NT2/D1 (cell line): ENCODE data around the gene UGT1A3.

Source experiments
- DNase-seq: peaks from one replicate; pipeline ENCODE4 v3.0.0-alpha.2; 2011; ENCODE audit warnings: low read depth, low spot score
- H3K27me3 ChIP-seq: 2 replicates; pipeline ENCODE4 v1.6.0; 2011; ENCODE audit warnings: mild to moderate bottlenecking; ENCODE audit not compliant: insufficient read length, insufficient read depth
- H3K36me3 ChIP-seq: 2 replicates; pipeline ENCODE4 v1.6.1; 2011; ENCODE audit warnings: mild to moderate bottlenecking, low read length, mixed read lengths; ENCODE audit not compliant: insufficient read depth, insufficient read length
- H3K4me1 ChIP-seq: 2 replicates; pipeline ENCODE4 v1.5.1; 2011; ENCODE audit not compliant: insufficient read depth, insufficient read length
- H3K4me3 ChIP-seq: 2 replicates; pipeline ENCODE4 v1.5.1; 2011; ENCODE audit warnings: low read depth; ENCODE audit not compliant: insufficient read length
- H3K9ac ChIP-seq: 2 replicates; pipeline ENCODE4 v1.6.0; 2011; ENCODE audit warnings: low read depth; ENCODE audit not compliant: insufficient read length
- H3K9me3 ChIP-seq: 2 replicates; pipeline ENCODE4 v1.5.1; 2011; ENCODE audit warnings: mild to moderate bottlenecking, low read length; ENCODE audit not compliant: insufficient read depth
- SUZ12 ChIP-seq: IDR thresholded peaks from 2 replicates; pipeline ENCODE4 v1.6.1; 2011; ENCODE audit not compliant: insufficient read length, insufficient read depth; ENCODE audit errors: extremely low read depth
- YY1 ChIP-seq: IDR thresholded peaks from 2 replicates; pipeline ENCODE4 v1.6.1; 2011; ENCODE audit not compliant: insufficient read length, insufficient read depth
- ZNF274 ChIP-seq: IDR thresholded peaks from 2 replicates; pipeline ENCODE4 v1.6.1; 2011; ENCODE audit warnings: mild to moderate bottlenecking, low read depth, low read length

The UGT1A3 gene

GRCh38 chr2:233799716-233800115 lies 70.9 kb downstream of the UGT1A3 start:
- Histone ChIP-seq H3K4me1 (peaks cover 3% of the 10 kb centered on the region), H3K36me3 (no peaks in the 10 kb centered on the region), H3K9ac (no peak overlapping the region), H3K27me3 (peaks cover 4% of the 10 kb centered on the region), H3K4me3 (no peak overlapping the region), H3K9me3 (no peaks in the 10 kb centered on the region)
- DNase-seq: no peak
- TF ChIP-seq ZNF274: no peak
- no peak for TF ChIP-seq YY1
- no peak for TF ChIP-seq SUZ12

GRCh38 chr2:233800208-233800607 lies 71.4 kb downstream of the UGT1A3 start:
- no peaks in the 10 kb centered on the region for H3K9me3 ChIP-seq
- no peak overlapping the region for H3K4me3 ChIP-seq
- TF ChIP-seq YY1: no peak
- TF ChIP-seq SUZ12: no peak
- TF ChIP-seq ZNF274: no peak
- peaks cover 4% of the 10 kb centered on the region for H3K27me3 ChIP-seq
- H3K36me3 ChIP-seq: no peaks in the 10 kb centered on the region
- H3K4me1 ChIP-seq: peaks cover 3% of the 10 kb centered on the region
- no peak overlapping the region for H3K9ac ChIP-seq
- DNase-seq: no peak

- Histone ChIP-seq H3K9ac (no peak overlapping the region), H3K36me3 (no peaks in the 10 kb centered on the region), H3K4me1 (peaks cover 3% of the 10 kb centered on the region), H3K27me3 (peaks cover 4% of the 10 kb centered on the region), H3K9me3 (no peaks in the 10 kb centered on the region; the same call in 1 of the 2 replicates), H3K4me3 (no peak overlapping the region)
- no peak for DNase-seq
- TF ChIP-seq YY1: no peak
- no peak for TF ChIP-seq ZNF274
- no peak for TF ChIP-seq SUZ12
Observed at GRCh38 chr2:233801357-233802131, 72.7 kb downstream of the UGT1A3 start.

GRCh38 chr2:233802132-233802815 lies 73.4 kb downstream of the UGT1A3 start:
- Histone ChIP-seq H3K9me3 (no peaks in the 10 kb centered on the region; the same call in 1 of the 2 replicates), H3K4me1 (peaks cover 3% of the 10 kb centered on the region), H3K36me3 (no peaks in the 10 kb centered on the region), H3K4me3 (no peak overlapping the region), H3K9ac (no peak overlapping the region), H3K27me3 (peaks cover 4% of the 10 kb centered on the region)
- DNase-seq: no peak
- TF ChIP-seq SUZ12 (no peak), YY1 (no peak), ZNF274 (no peak)

GRCh38 chr2:233803292-233803911 lies 74.6 kb downstream of the UGT1A3 start:
- Histone ChIP-seq H3K4me3 (no peak overlapping the region), H3K36me3 (no peaks in the 10 kb centered on the region), H3K9me3 (no peaks in the 10 kb centered on the region; the same call in 1 of the 2 replicates), H3K4me1 (peaks cover 3% of the 10 kb centered on the region), H3K9ac (no peak overlapping the region), H3K27me3 (peaks cover 4% of the 10 kb centered on the region)
- DNase-seq: no peak
- TF ChIP-seq SUZ12: no peak
- no peak for TF ChIP-seq YY1
- no peak for TF ChIP-seq ZNF274

- Histone ChIP-seq H3K9ac (no peak overlapping the region), H3K27me3 (peaks cover 4% of the 10 kb centered on the region), H3K4me1 (peaks cover 3% of the 10 kb centered on the region), H3K9me3 (no peaks in the 10 kb centered on the region; the same call in 1 of the 2 replicates), H3K4me3 (no peak overlapping the region), H3K36me3 (no peaks in the 10 kb centered on the region)
- no peak for DNase-seq
- TF ChIP-seq YY1 (no peak), SUZ12 (no peak), ZNF274 (no peak)
Observed at GRCh38 chr2:233803994-233804393, 75.2 kb downstream of the UGT1A3 start.

GRCh38 chr2:233807215-233807865 lies 78.5 kb downstream of the UGT1A3 start:
- no peak for TF ChIP-seq YY1
- no peak for TF ChIP-seq ZNF274
- no peak for TF ChIP-seq SUZ12
- H3K9me3 ChIP-seq: no peaks in the 10 kb centered on the region; the same call in 1 of the 2 replicates
- no peak for DNase-seq
- H3K36me3 ChIP-seq: no peaks in the 10 kb centered on the region
- H3K9ac ChIP-seq: no peak overlapping the region
- peaks cover 4% of the 10 kb centered on the region for H3K27me3 ChIP-seq
- no peak overlapping the region for H3K4me3 ChIP-seq
- no peaks in the 10 kb centered on the region for H3K4me1 ChIP-seq
